ENCODE measurements around the gene MACF1.

GRCh38 chr1:39412892-39413291 lies 208.4 kb downstream of the MACF1 start:
- TF ChIP-seq RCOR1 (IDR thresholded peaks at IDR 0.05; ENCODE audit: low read length) (no peak), CTCF (IDR thresholded peaks at IDR 0.05) (no peak), GABPA (IDR thresholded peaks at IDR 0.05; ENCODE audit: low read depth) (no peak), TAF1 (IDR thresholded peaks at IDR 0.05; ENCODE audit: borderline replicate concordance, low read depth, low read length) (no peak)

Measured in SK-N-SH (cell line).